Measurements from ENCODE around the gene GSX2. TPM values are rescaled to one million over a fixed set of nuclear protein-coding genes. Genes with fewer than 3 reads are reported as not detected.

The GSX2 gene
- total and polyA plus RNA-seq, 10 of the 15 experiments (the other 5 are each of a cell fraction or from before 2014, with no cell fraction given) = 0.04 to 0.58 (median 0.50) TPM; not detected in 5

DNA sequence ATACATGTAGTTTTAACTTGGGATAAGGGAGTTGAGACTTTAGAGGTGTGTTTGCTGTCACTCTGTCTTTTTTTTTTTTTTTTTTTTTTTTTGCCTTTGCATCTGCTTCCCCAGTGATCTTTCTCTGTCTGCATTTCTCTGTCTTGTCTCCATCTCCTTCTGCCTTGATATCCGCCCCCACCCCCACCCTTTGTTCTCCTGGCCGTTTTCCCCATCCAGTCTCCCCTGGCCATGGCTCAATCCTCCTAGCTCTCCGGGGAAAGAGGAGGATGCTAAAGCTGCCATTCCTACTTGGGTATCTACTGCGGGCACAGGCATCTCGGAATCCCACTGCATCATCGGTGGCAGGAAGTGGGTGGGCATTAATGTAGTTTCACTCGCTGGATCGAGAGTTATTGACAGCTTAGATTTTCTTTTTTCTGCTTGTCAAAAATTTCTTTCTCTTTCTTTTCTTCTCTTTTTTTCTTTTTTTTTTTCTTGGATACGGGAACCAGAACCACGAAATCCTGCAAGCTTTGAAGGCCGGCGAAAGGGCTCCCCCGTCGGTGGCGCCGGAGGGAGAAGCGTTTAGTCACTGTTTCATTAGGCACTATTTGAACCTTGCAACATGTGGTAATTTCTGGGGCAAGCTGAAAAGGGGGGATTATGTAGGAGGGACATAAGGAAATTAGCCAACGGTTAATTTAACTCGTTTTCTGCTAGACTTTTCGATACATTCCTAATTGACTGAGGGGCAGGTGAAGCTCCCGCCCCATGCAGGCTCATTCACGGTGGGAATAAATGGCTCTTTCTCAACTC, 8.2 kb downstream of the GSX2 start (continued):
- TF ChIP-seq ZBTB40 (IDR thresholded peaks at IDR 0.05; ENCODE audit: borderline replicate concordance) (no peak), CHD1 (IDR thresholded peaks at IDR 0.05; ENCODE audit: low read depth, low read length) (no peak), ZNF274 (IDR thresholded peaks at IDR 0.05; ENCODE audit: insufficient read depth, insufficient read length) (no peak), RAD51 (IDR thresholded peaks at IDR 0.05) (no peak)

GRCh38 chr4:54109241-54110018, 9.5 kb downstream of the GSX2 start:
- H3K4me2 ChIP-seq (ENCODE audit: control insufficient read depth, insufficient read depth) = no peak overlapping the region; the same call in 1 of the 2 replicates
- ATAC-seq = no peak
- H3K9ac ChIP-seq (ENCODE audit: control insufficient read depth, insufficient read depth, low read length) = no peak overlapping the region
- H3K27ac ChIP-seq (ENCODE audit: control insufficient read depth, insufficient read depth) = no peak overlapping the region
- intact Hi-C loops (cut with micrococcal nuclease; ENCODE audit: unreplicated experiment) = no loop called here
- ChIA-PET POLR2A (no interaction called here), RAD21 (ENCODE audit: unreplicated experiment) (no interaction called here), CTCF (no interaction called here), SMC1A (ENCODE audit: uncharacterized antibody, unreplicated experiment) (no interaction called here)
- H3K4me3 ChIP-seq = no peak overlapping the region
- no TSS peak for BruUV-seq (replicated peaks)
- H3K27me3 ChIP-seq (replicated peaks in 1 of 2; ENCODE audit: control insufficient read depth in 2 of 2, insufficient read depth in 2 of 2, low read length in 1 of 2) = peaks cover 7 to 8% of the 10 kb centered on the region in 2 experiments
- no peak for TF ChIP-seq RB1 (IDR thresholded peaks at IDR 0.05; ENCODE audit: borderline replicate concordance)
- no peak for TF ChIP-seq HSF1 (IDR thresholded peaks at IDR 0.05; ENCODE audit: low read depth, low read length)
- no peak for TF ChIP-seq BHLHE40 (IDR thresholded peaks at IDR 0.05; ENCODE audit: borderline replicate concordance in 1 of 2, low read depth in 2 of 2, low read length in 1 of 2)
- TF ChIP-seq STAT1 (conservative IDR thresholded peaks at IDR 0.05) = no peak
- TF ChIP-seq PAX8 (IDR thresholded peaks at IDR 0.05) = no peak
- no peak for TF ChIP-seq ZNF24 (IDR thresholded peaks at IDR 0.05)
- H3K9me3 ChIP-seq (replicated peaks; ENCODE audit: control insufficient read depth, insufficient read depth, low read length) = no peaks in the 10 kb centered on the region
- peaks cover 24% of the 10 kb centered on the region for H3K4me1 ChIP-seq (ENCODE audit: control insufficient read depth, insufficient read depth, low read length)
- no peaks in the 10 kb centered on the region for H3K36me3 ChIP-seq (ENCODE audit: control insufficient read depth in 2 of 2, insufficient read depth in 2 of 2, low read length in 1 of 2)
- 7% methylated on average over 37 of the region's 51 CpGs for WGBS (ENCODE audit: insufficient coverage, insufficient replicate concordance, low lambda C conversion rate, missing lambda C conversion rate)
- in situ Hi-C loops (cut with MboI) = no loop called here
- FAIRE-seq = no peak
- H3K79me2 ChIP-seq (ENCODE audit: control insufficient read depth, insufficient read depth, low read length) = no peaks in the 10 kb centered on the region
- DNase-seq (ENCODE audit: low read depth, low spot score) = no peak
- H2AFZ ChIP-seq (ENCODE audit: control insufficient read depth, low read depth, low read length) = no peak overlapping the region
- H4K20me1 ChIP-seq (ENCODE audit: control insufficient read depth, insufficient read depth) = no peaks in the 10 kb centered on the region
